ENCODE measurements around the gene BRCC3.
A peak's percentile ranks its signal among the peaks of the same experiment; 100 is the strongest.

The BRCC3 gene

GRCh38 chrX:155028877-155029291, 42.4 kb upstream of the BRCC3 start:
- H3K4me3 ChIP-seq, result no peak overlapping the region
- H3K27ac ChIP-seq, result no peak overlapping the region

GRCh38 chrX:155031657-155032056, 39.7 kb upstream of the BRCC3 start:
- Histone ChIP-seq H3K27me3 (peaks cover 0 to 73% (median 39%) of the 10 kb centered on the region in 11 experiments; a peak in 18 of 22 replicates), H3K9me3 (replicated peaks in 1 of 11) (peaks cover 16 to 42% (median 31%) of the 10 kb centered on the region in 11 experiments), H3K4me3 (no peak overlapping the region), H3K4me1 (peaks cover 0 to 15% (median 13%) of the 10 kb centered on the region in 10 experiments; a peak in 15 of 20 replicates), H4K20me1 (peaks cover 0 to 15% (median 0%) of the 10 kb centered on the region in 11 experiments; a peak in 4 of 22 replicates), H3K27ac (no peak overlapping the region), H3K9ac (no peak overlapping the region), H3K36me3 (peaks cover 14 to 35% (median 30%) of the 10 kb centered on the region in 11 experiments; a peak in 19 of 22 replicates), H3K4me2 (no peak overlapping the region)
- TF ChIP-seq Cebpa-rat (IDR thresholded peaks at IDR 0.05), result no peak

More at GRCh38 chrX:155028877-155029291, 42.4 kb upstream of the BRCC3 start:
- Histone ChIP-seq H3K9ac (peak overlapping the region in 1 of 11 experiments; percentile 41; a peak in 2 of 22 replicates), H3K27me3 (peaks cover 9 to 58% (median 36%) of the 10 kb centered on the region in 11 experiments; a peak in 19 of 22 replicates), H3K9me3 (replicated peaks in 1 of 11) (peaks cover 0 to 22% (median 7%) of the 10 kb centered on the region in 11 experiments; a peak in 7 of 22 replicates), H3K36me3 (peaks cover 0 to 9% (median 7%) of the 10 kb centered on the region in 11 experiments; a peak in 9 of 22 replicates), H4K20me1 (peaks cover 0 to 15% (median 0%) of the 10 kb centered on the region in 11 experiments; a peak in 4 of 22 replicates), H3K4me1 (peaks cover 0 to 15% (median 13%) of the 10 kb centered on the region in 10 experiments; a peak in 15 of 20 replicates), H3K4me2 (peak overlapping the region in 9 of 11 experiments; percentile 21 to 83 (median 67); a peak in 11 of 22 replicates)
- TF ChIP-seq Cebpa-rat (IDR thresholded peaks at IDR 0.05), result no peak

GRCh38 chrX:155035688-155036087, 35.6 kb upstream of the BRCC3 start:
- Histone ChIP-seq H3K9me3 (replicated peaks in 1 of 11) (peaks cover 35 to 70% (median 57%) of the 10 kb centered on the region in 11 experiments), H3K4me2 (no peak overlapping the region), H3K4me3 (no peak overlapping the region; a peak in 1 of 20 replicates), H3K27me3 (peaks cover 0 to 97% (median 59%) of the 10 kb centered on the region in 11 experiments; a peak in 21 of 22 replicates), H3K9ac (no peak overlapping the region), H3K27ac (no peak overlapping the region), H3K36me3 (peaks cover 20 to 67% (median 44%) of the 10 kb centered on the region in 11 experiments; a peak in 21 of 22 replicates), H4K20me1 (peaks cover 0 to 14% (median 0%) of the 10 kb centered on the region in 11 experiments; a peak in 3 of 22 replicates), H3K4me1 (no peaks in the 10 kb centered on the region)
- no peak for TF ChIP-seq Cebpa-rat (IDR thresholded peaks at IDR 0.05)

- no peak overlapping the region for H3K9ac ChIP-seq
- peaks cover 0 to 34% (median 0%) of the 10 kb centered on the region in 11 experiments; a peak in 6 of 22 replicates for H4K20me1 ChIP-seq
- H3K9me3 ChIP-seq (replicated peaks in 1 of 11), result no peaks in the 10 kb centered on the region
- H3K4me2 ChIP-seq, result no peak overlapping the region
- H3K36me3 ChIP-seq, result peaks cover 0 to 26% (median 10%) of the 10 kb centered on the region in 11 experiments; a peak in 10 of 22 replicates
- no peak for TF ChIP-seq Cebpa-rat (IDR thresholded peaks at IDR 0.05)
- no peak overlapping the region for H3K4me3 ChIP-seq
- 0 out of 20 replicates have a peak, but pooled peaks cover 0 to 6% (median 0%) of the 10 kb centered on the region in 10 experiments for H3K4me1 ChIP-seq
- H3K27me3 ChIP-seq, result peaks cover 73 to 100% (median 99%) of the 10 kb centered on the region in 11 experiments
- no peak overlapping the region for H3K27ac ChIP-seq
Measured at GRCh38 chrX:155046129-155046810, 25.0 kb upstream of the BRCC3 start.

- 0 out of 20 replicates have a peak, but pooled peaks cover 0 to 6% (median 0%) of the 10 kb centered on the region in 10 experiments for H3K4me1 ChIP-seq
- no peaks in the 10 kb centered on the region for H3K9me3 ChIP-seq (replicated peaks in 1 of 11)
- no peak overlapping the region for H3K9ac ChIP-seq
- H3K27me3 ChIP-seq, result peaks cover 78 to 100% (median 99%) of the 10 kb centered on the region in 11 experiments
- peaks cover 0 to 34% (median 0%) of the 10 kb centered on the region in 11 experiments; a peak in 6 of 22 replicates for H4K20me1 ChIP-seq
- peaks cover 0 to 33% (median 15%) of the 10 kb centered on the region in 11 experiments; a peak in 12 of 22 replicates for H3K36me3 ChIP-seq
- no peak overlapping the region for H3K27ac ChIP-seq
- no peak overlapping the region for H3K4me2 ChIP-seq
- no peak for TF ChIP-seq Cebpa-rat (IDR thresholded peaks at IDR 0.05)
- H3K4me3 ChIP-seq, result no peak overlapping the region
Measured at GRCh38 chrX:155046811-155047528, 24.3 kb upstream of the BRCC3 start.

GRCh38 chrX:155048977-155049619, 22.2 kb upstream of the BRCC3 start:
- Histone ChIP-seq H3K4me1 (0 out of 20 replicates have a peak, but pooled peaks cover 0 to 6% (median 0%) of the 10 kb centered on the region in 10 experiments), H3K27me3 (peaks cover 76 to 100% (median 99%) of the 10 kb centered on the region in 11 experiments), H3K4me2 (no peak overlapping the region), H3K9me3 (replicated peaks in 1 of 11) (no peaks in the 10 kb centered on the region), H3K27ac (no peak overlapping the region), H3K9ac (no peak overlapping the region), H4K20me1 (peaks cover 0 to 25% (median 0%) of the 10 kb centered on the region in 11 experiments; a peak in 5 of 22 replicates), H3K36me3 (peaks cover 0 to 46% (median 20%) of the 10 kb centered on the region in 11 experiments; a peak in 16 of 22 replicates), H3K4me3 (no peak overlapping the region)
- no peak for TF ChIP-seq Cebpa-rat (IDR thresholded peaks at IDR 0.05)

- Histone ChIP-seq H3K27ac (no peak overlapping the region), H3K4me2 (no peak overlapping the region), H3K9me3 (replicated peaks in 1 of 11) (peaks cover 0 to 3% (median 0%) of the 10 kb centered on the region in 11 experiments; a peak in 2 of 22 replicates), H3K4me1 (0 out of 20 replicates have a peak, but pooled peaks cover 0 to 6% (median 0%) of the 10 kb centered on the region in 10 experiments), H3K4me3 (no peak overlapping the region), H3K36me3 (peaks cover 0 to 37% (median 15%) of the 10 kb centered on the region in 11 experiments; a peak in 15 of 22 replicates), H3K9ac (no peak overlapping the region), H4K20me1 (peaks cover 0 to 16% (median 0%) of the 10 kb centered on the region in 11 experiments; a peak in 5 of 22 replicates), H3K27me3 (peaks cover 60 to 100% (median 95%) of the 10 kb centered on the region in 11 experiments)
- TF ChIP-seq Cebpa-rat (IDR thresholded peaks at IDR 0.05), result no peak
Measured at GRCh38 chrX:155052738-155053498, 18.4 kb upstream of the BRCC3 start.

All from BLaER1 treated with 17β-estradiol and CSF1 and Interleukin-3, amounts not matched to agents 10 nM and 100 nM (cell line).